Smooth muscle cell (in vitro differentiated cells): ENCODE results near the gene RAP1GAP. TPM values are rescaled to one million over a fixed set of nuclear protein-coding genes. Genes with fewer than 3 reads are reported as not detected.

Experiments
- DNase-seq: peaks from one replicate; lab custom pipeline; 2025; ENCODE audit not compliant: unreplicated experiment; lab: John Stamatoyannopoulos, UW
- H2AFZ ChIP-seq: fragments of 200-600 bp; sonication (generic); 2 replicates; pipeline ENCODE4 v1.6.0; 2016; ENCODE audit warnings: antibody characterized with exemption, low read depth, mild to moderate bottlenecking
- H3F3A ChIP-seq: fragments of 200-600 bp; sonication (generic); 2 replicates; pipeline ENCODE4 v1.6.0; 2017; ENCODE audit warnings: antibody characterized with exemption, low read depth
- H3K27ac ChIP-seq: fragments of 200-600 bp; sonication (generic); 2 replicates; pipeline ENCODE4 v1.5.1; 2016; ENCODE audit warnings: low read depth, mild to moderate bottlenecking
- H3K27me3 ChIP-seq: fragments of 200-600 bp; sonication (generic); 2 replicates; pipeline ENCODE4 v1.6.1; 2016; ENCODE audit warnings: low read depth, mild to moderate bottlenecking
- H3K36me3 ChIP-seq: fragments of 200-600 bp; sonication (generic); 2 replicates; pipeline ENCODE4 v1.5.1; 2016; ENCODE audit warnings: low read depth
- H3K4me1 ChIP-seq: fragments of 200-600 bp; sonication (generic); 2 replicates; pipeline ENCODE4 v1.5.1; 2016; ENCODE audit warnings: low read depth
- H3K4me2 ChIP-seq: fragments of 200-600 bp; sonication (generic); 2 replicates; pipeline ENCODE4 v1.6.0; 2016; ENCODE audit warnings: mild to moderate bottlenecking
- H3K4me3 ChIP-seq: fragments of 200-600 bp; sonication (generic); 2 replicates; pipeline ENCODE4 v1.5.1; 2016; ENCODE audit warnings: mild to moderate bottlenecking
- H3K79me2 ChIP-seq: fragments of 200-600 bp; sonication (generic); 2 replicates; pipeline ENCODE4 v1.6.0; 2016; ENCODE audit warnings: low read depth, mild to moderate bottlenecking
- H3K9ac ChIP-seq: fragments of 200-600 bp; sonication (generic); 2 replicates; pipeline ENCODE4 v1.6.0; 2016; ENCODE audit warnings: low read depth
- H3K9me3 ChIP-seq: fragments of 200-600 bp; sonication (generic); replicated peaks from 2 replicates; pipeline ENCODE4 v1.5.1; 2016; ENCODE audit warnings: low read depth
- H4K20me1 ChIP-seq: fragments of 200-600 bp; sonication (generic); 2 replicates; pipeline ENCODE4 v1.6.0; 2016; ENCODE audit warnings: low read depth
- WGBS: methylation state at CpG from one replicate; pipeline ENCODE4 v1.1.7; 2016; ENCODE audit warnings: low lambda C conversion rate; 5-methylcytosine and 5-hydroxymethylcytosine counted together
- polyA plus RNA-seq: library from polyadenylated mRNA; unstranded; fragments of >200 nt; fragmentation: Nextera tagmentation; extraction: Ambion mirVana; gene quantifications from 2 replicates; pipeline ENCODE4 v1.2.1, GENCODE V29; 2016
- total RNA-seq: library from RNA; depleted of rRNA; stranded (reverse); fragments of >200 nt; gene quantifications from 2 replicates; pipeline ENCODE4 v1.2.3, GENCODE V29; 2014
- TF ChIP-seq, protein P1 (sequence below): fragments of 200-600 bp; sonication (generic); IDR thresholded peaks from 2 replicates; pipeline ENCODE4 v1.5.1; 2017; ENCODE audit warnings: borderline replicate concordance, mild to moderate bottlenecking, antibody characterized with exemption; ENCODE audit not compliant: insufficient read depth, poor library complexity, severe bottlenecking

Gene RAP1GAP
- total and polyA plus RNA-seq, 2 experiments from 2014 or later = 0.99 to 4.1 TPM

DNA sequence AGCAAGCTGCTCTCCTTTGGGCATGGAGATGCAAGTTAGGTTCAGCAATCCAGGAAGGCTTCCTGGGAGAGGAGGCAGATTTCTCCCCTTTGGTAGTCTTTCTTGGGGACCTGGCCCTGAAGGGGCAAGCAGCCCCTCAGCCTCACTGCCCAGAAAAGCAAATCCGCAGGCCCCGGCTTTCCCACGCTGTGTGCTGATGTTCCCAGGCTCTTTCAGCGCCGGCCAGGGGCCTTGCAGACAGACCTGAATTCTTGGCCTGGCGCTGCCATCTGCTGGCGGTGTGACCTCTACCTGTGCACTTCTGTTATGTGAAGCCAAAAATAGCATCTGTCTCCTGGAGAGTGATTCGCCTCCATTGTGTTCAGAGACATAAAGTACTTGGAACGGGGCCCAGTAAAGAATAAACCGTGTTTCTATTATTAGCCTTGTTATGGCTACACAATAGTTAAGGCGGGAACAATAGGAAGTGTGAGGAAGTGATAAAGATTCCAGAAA is 95.1 kb downstream of the RAP1GAP start:
- Histone ChIP-seq H2AFZ (no peak overlapping the region), H3K27me3 (no peaks in the 10 kb centered on the region), H3K4me2 (no peak overlapping the region), H3K4me1 (peaks cover 15% of the 10 kb centered on the region), H3K27ac (no peak overlapping the region), H3K36me3 (no peaks in the 10 kb centered on the region), H3K4me3 (no peak overlapping the region), H3K9me3 (no peaks in the 10 kb centered on the region), H3F3A (no peaks in the 10 kb centered on the region), H3K9ac (no peak overlapping the region), H4K20me1 (no peaks in the 10 kb centered on the region), H3K79me2 (no peaks in the 10 kb centered on the region)
- WGBS = 40% methylated on average over 11 of the region's 11 CpGs
- DNase-seq = no peak
- TF ChIP-seq, protein P1, sequence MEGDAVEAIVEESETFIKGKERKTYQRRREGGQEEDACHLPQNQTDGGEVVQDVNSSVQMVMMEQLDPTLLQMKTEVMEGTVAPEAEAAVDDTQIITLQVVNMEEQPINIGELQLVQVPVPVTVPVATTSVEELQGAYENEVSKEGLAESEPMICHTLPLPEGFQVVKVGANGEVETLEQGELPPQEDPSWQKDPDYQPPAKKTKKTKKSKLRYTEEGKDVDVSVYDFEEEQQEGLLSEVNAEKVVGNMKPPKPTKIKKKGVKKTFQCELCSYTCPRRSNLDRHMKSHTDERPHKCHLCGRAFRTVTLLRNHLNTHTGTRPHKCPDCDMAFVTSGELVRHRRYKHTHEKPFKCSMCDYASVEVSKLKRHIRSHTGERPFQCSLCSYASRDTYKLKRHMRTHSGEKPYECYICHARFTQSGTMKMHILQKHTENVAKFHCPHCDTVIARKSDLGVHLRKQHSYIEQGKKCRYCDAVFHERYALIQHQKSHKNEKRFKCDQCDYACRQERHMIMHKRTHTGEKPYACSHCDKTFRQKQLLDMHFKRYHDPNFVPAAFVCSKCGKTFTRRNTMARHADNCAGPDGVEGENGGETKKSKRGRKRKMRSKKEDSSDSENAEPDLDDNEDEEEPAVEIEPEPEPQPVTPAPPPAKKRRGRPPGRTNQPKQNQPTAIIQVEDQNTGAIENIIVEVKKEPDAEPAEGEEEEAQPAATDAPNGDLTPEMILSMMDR = peak; percentile 64

DNA sequence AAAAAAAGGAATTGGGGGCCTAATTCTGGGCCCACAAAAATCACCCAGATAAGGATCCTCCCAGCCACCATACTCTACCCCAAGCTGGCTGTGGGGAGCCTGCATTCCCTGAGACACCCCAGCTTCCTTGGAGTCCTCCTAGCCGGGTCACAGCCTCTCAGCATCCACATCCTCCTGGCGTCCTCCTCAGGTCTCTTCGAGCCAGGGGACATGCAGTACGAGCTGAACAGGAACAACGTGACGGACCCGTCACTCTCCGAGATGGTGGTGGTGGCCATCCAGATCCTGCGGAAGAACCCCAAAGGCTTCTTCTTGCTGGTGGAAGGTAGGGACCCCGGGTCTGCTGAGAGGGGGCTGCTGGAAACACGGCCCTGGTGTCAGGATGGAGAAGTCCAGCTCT is 95.7 kb downstream of the RAP1GAP start:
- H3K9ac ChIP-seq = no peak overlapping the region
- TF ChIP-seq, protein P1 = no peak
- no peak for DNase-seq
- H4K20me1 ChIP-seq = no peaks in the 10 kb centered on the region
- H2AFZ ChIP-seq = no peak overlapping the region
- no peak overlapping the region for H3K4me2 ChIP-seq
- no peaks in the 10 kb centered on the region for H3K79me2 ChIP-seq
- no peaks in the 10 kb centered on the region for H3K9me3 ChIP-seq
- no peaks in the 10 kb centered on the region for H3K36me3 ChIP-seq
- no peaks in the 10 kb centered on the region for H3K27me3 ChIP-seq
- peaks cover 20% of the 10 kb centered on the region for H3K4me1 ChIP-seq
- H3K27ac ChIP-seq = no peak overlapping the region
- no peak overlapping the region for H3K4me3 ChIP-seq
- 92% methylated on average over 11 of the region's 11 CpGs for WGBS
- no peaks in the 10 kb centered on the region for H3F3A ChIP-seq

DNA sequence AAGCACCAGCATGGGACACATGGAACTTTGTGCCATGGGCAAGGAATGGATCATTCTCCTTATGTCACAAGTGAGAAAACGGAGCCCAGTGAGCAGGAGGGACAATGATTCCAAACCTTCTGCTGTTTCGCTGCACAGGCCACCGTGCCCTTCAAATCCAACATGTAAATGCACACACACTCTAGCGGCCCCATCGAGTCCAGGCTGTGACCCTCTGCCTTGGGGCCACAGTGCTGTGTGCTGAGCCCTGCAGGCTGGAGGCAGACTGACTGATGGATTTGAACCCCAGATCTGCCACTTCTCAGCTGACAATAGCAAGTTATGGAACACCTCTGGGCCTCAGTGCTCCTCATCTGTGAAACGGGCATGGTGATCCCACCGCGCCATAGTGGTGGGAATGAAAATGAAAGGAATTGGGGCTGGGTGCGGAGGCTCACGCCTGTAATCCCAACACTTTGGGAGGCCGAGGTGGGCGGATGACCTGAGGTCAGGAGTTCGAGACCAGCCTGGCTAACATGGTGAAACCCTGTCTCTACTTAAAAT is 96.4 kb downstream of the RAP1GAP start:
- H3K9me3 ChIP-seq = no peaks in the 10 kb centered on the region
- H4K20me1 ChIP-seq = no peaks in the 10 kb centered on the region
- TF ChIP-seq, protein P1 = no peak
- peaks cover 20% of the 10 kb centered on the region for H3K4me1 ChIP-seq
- no peaks in the 10 kb centered on the region for H3F3A ChIP-seq
- H3K36me3 ChIP-seq = no peaks in the 10 kb centered on the region
- H3K79me2 ChIP-seq = no peaks in the 10 kb centered on the region
- H3K9ac ChIP-seq = no peak overlapping the region
- no peaks in the 10 kb centered on the region for H3K27me3 ChIP-seq
- 97% methylated on average over 13 of the region's 13 CpGs for WGBS
- DNase-seq = no peak
- H3K27ac ChIP-seq = no peak overlapping the region
- H2AFZ ChIP-seq = no peak overlapping the region
- H3K4me2 ChIP-seq = no peak overlapping the region
- H3K4me3 ChIP-seq = no peak overlapping the region

DNA sequence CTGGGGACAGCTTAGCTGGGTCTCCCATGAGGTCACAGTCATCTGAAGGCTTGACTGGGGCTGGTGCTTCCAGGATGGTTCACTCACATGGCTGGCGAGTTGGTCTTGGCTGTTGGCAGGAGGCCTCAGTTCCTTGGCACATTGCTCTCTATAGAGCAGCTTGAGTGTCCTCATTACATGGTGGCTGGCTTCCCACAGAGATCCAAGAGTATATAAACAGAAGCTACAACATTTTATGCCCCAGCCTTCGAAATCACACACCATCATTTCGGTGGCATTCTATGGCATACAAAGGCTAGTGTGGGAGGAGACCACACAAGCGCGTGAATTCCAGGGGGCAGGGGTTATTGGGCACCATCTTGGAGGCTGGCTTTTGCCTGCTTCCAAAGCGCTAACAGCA is 96.9 kb downstream of the RAP1GAP start:
- Histone ChIP-seq H3K79me2 (no peaks in the 10 kb centered on the region), H3K27ac (no peak overlapping the region), H3K36me3 (no peaks in the 10 kb centered on the region), H3K27me3 (no peaks in the 10 kb centered on the region), H3K9me3 (no peaks in the 10 kb centered on the region), H3K4me1 (peaks cover 20% of the 10 kb centered on the region), H4K20me1 (no peaks in the 10 kb centered on the region), H3K4me2 (no peak overlapping the region), H3K4me3 (no peak overlapping the region), H3K9ac (no peak overlapping the region), H2AFZ (no peak overlapping the region), H3F3A (no peaks in the 10 kb centered on the region)
- WGBS = 95% methylated on average over 6 of the region's 6 CpGs
- no peak for DNase-seq
- TF ChIP-seq, protein P1 = no peak
